Measurements from ENCODE around the gene MYH9.

MYH9 gene

DNA sequence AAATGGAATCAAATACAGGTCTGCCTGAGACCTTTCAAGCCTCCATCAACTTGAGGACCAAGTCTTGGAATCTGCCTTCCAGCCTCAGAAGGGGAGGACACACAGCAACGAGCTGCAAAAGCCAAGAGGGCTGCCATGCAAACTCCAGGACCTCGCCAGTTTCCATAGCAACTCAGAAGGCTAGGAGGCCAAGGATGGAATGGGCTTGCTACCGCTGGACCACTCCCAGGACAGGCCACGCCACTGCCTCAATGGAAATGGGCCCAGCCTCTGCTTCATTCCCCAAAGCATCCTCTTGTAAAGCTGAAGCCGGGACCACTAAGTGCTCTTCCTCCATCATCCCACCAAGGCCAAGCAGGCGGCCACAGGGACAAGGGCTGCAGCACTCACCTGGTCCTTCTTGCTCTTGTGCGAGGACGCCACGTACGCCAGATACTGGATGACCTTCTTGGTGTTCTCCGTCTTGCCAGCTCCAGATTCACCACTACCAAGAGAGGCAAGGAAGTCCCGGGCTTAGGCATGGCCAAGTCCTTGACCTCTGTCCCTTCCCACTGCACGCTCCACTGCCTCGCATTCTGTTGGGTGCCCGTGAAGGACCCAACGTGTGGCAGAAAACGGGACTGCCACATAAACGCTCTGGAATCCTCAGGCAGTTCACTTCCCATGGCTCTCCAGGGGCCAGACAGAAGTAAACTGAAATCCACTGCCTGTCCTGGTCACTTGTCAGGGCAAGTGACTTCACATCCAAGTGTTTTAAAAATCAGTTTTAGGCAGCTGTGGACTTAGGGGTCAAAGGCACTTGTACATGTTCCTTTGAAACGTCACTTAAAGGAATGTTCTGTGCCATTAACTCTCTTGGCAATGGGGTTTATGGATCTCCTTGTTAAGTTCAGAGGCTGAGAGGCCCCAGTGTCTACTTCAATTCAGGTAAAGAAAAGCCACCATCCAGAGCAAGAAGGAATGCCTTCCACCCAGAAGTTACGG lies 61.3 kb downstream of the MYH9 start:
- Histone ChIP-seq H3K4me1 (no peaks in the 10 kb centered on the region), H3K79me2 (peaks cover 33% of the 10 kb centered on the region), H3K4me2 (ENCODE audit: low read length) (no peak overlapping the region), H3K36me3 (ENCODE audit: control insufficient read depth, insufficient read depth, low read length) (no peaks in the 10 kb centered on the region), H2AFZ (no peak overlapping the region), H3K9me3 (ENCODE audit: control insufficient read depth, low read length) (no peaks in the 10 kb centered on the region), H3K4me3 (ENCODE audit: low read depth, low read length) (no peak overlapping the region), H3K9ac (no peak overlapping the region), H3K27ac (peak overlapping the region; percentile 32), H3K27me3 (ENCODE audit: control insufficient read depth, insufficient read depth, low read length) (no peaks in the 10 kb centered on the region)
- TF ChIP-seq, protein P1, sequence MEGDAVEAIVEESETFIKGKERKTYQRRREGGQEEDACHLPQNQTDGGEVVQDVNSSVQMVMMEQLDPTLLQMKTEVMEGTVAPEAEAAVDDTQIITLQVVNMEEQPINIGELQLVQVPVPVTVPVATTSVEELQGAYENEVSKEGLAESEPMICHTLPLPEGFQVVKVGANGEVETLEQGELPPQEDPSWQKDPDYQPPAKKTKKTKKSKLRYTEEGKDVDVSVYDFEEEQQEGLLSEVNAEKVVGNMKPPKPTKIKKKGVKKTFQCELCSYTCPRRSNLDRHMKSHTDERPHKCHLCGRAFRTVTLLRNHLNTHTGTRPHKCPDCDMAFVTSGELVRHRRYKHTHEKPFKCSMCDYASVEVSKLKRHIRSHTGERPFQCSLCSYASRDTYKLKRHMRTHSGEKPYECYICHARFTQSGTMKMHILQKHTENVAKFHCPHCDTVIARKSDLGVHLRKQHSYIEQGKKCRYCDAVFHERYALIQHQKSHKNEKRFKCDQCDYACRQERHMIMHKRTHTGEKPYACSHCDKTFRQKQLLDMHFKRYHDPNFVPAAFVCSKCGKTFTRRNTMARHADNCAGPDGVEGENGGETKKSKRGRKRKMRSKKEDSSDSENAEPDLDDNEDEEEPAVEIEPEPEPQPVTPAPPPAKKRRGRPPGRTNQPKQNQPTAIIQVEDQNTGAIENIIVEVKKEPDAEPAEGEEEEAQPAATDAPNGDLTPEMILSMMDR (IDR thresholded peaks at IDR 0.05) = no peak

DNA sequence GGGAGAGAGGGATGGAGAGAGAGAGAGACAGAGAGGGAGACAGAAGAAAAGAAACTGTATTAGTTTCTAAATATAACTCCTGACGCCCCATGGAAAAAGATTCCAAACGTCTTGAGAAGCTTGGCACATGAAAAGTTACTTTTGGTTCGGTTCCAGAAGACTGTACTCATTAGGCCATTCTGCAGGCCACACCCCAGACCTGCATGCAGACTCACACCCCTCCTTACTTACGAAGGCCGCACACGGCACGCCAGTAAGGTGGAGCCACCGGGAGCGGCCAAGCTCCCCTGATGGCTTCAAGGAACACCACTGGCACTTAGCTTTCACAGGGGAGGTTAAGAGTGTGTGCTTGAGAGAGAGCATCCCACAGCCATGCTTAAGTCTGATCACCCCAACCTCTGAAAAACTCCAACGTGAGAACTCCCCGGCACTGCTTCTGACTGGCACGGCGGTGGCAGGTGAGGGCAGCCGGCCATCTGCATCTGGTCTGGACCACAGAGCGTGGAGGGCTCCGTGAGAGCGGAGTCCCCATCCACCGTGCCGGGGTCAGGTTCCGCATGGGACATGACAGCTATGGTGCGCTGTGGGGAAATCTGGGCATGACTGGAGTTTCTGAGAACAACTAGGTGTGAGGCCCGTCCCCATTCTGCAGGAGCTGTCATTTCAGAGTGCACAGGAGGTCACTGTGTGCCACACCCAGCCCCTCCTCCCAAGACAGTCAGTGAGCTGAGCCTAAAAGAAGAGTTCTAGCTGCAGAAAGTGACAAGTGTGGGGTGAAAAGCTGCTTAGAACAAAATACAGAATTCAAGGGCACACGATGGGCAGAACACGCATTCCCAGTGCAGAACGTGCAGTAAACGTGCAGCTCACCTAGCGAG lies 62.4 kb downstream of the MYH9 start:
- no peak overlapping the region for H3K9ac ChIP-seq
- no peaks in the 10 kb centered on the region for H3K36me3 ChIP-seq (ENCODE audit: control insufficient read depth, insufficient read depth, low read length)
- no peaks in the 10 kb centered on the region for H3K9me3 ChIP-seq (ENCODE audit: control insufficient read depth, low read length)
- TF ChIP-seq, protein P1 (IDR thresholded peaks at IDR 0.05) = no peak
- H3K4me2 ChIP-seq (ENCODE audit: low read length) = no peak overlapping the region
- H3K27me3 ChIP-seq (ENCODE audit: control insufficient read depth, insufficient read depth, low read length) = no peaks in the 10 kb centered on the region
- H3K79me2 ChIP-seq = peaks cover 33% of the 10 kb centered on the region
- no peaks in the 10 kb centered on the region for H3K4me1 ChIP-seq
- H3K4me3 ChIP-seq (ENCODE audit: low read depth, low read length) = no peak overlapping the region
- no peak overlapping the region for H2AFZ ChIP-seq
- peak overlapping the region; percentile 65 for H3K27ac ChIP-seq

DNA sequence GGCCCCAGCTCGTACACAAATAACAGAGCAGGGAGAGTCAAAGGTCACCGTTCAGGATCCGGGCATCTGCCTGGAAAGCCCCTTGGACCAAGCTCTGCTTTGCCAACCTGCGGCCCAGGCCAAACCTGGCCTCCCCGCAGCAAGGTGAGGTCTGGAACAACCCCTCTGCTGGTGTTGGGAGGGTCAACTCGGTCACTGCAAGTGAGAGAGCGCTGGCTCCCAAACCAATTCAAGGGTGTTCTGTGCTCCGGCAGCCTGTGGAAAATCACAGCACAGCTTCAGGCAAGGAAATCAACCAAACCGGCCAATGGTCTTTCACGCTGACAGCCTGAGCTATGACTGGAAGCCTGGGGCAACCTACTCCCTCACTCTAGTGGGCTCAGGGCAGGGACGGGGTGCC lies 63.4 kb downstream of the MYH9 start:
- Histone ChIP-seq H3K4me3 (ENCODE audit: low read depth, low read length) (no peak overlapping the region), H3K9ac (no peak overlapping the region), H2AFZ (no peak overlapping the region), H3K79me2 (peaks cover 33% of the 10 kb centered on the region), H3K36me3 (ENCODE audit: control insufficient read depth, insufficient read depth, low read length) (no peaks in the 10 kb centered on the region), H3K4me2 (ENCODE audit: low read length) (no peak overlapping the region), H3K27me3 (ENCODE audit: control insufficient read depth, insufficient read depth, low read length) (no peaks in the 10 kb centered on the region), H3K27ac (peak overlapping the region; percentile 65), H3K4me1 (no peaks in the 10 kb centered on the region), H3K9me3 (ENCODE audit: control insufficient read depth, low read length) (no peaks in the 10 kb centered on the region)
- TF ChIP-seq, protein P1 (IDR thresholded peaks at IDR 0.05) = no peak

GRCh38 chr22:36323855-36324331 lies 63.9 kb downstream of the MYH9 start:
- H3K9ac ChIP-seq = no peak overlapping the region
- no peaks in the 10 kb centered on the region for H3K27me3 ChIP-seq (ENCODE audit: control insufficient read depth, insufficient read depth, low read length)
- no peak overlapping the region for H3K4me3 ChIP-seq (ENCODE audit: low read depth, low read length)
- TF ChIP-seq, protein P1 (IDR thresholded peaks at IDR 0.05) = no peak
- H3K9me3 ChIP-seq (ENCODE audit: control insufficient read depth, low read length) = no peaks in the 10 kb centered on the region
- H3K79me2 ChIP-seq = peaks cover 29% of the 10 kb centered on the region
- H3K36me3 ChIP-seq (ENCODE audit: control insufficient read depth, insufficient read depth, low read length) = no peaks in the 10 kb centered on the region
- H2AFZ ChIP-seq = no peak overlapping the region
- peak overlapping the region; percentile 65 for H3K27ac ChIP-seq
- no peak overlapping the region for H3K4me2 ChIP-seq (ENCODE audit: low read length)
- H3K4me1 ChIP-seq = no peaks in the 10 kb centered on the region

Data from parathyroid adenoma (tissue), 2 donors.